Left lung (tissue), 10 donors: ENCODE measurements around the gene ZNF799. TPM values are rescaled to one million over a fixed set of nuclear protein-coding genes. Genes with fewer than 3 reads are reported as not detected.

Source experiments
- ATAC-seq: fragments of 200-7000 bp; cut with Tn5 transposase; one replicate; pipeline ENCODE4 v1.9.1; 2020; ENCODE audit warnings: moderate library complexity
- DNase-seq, 4 donors: peaks; one replicate each; pipeline ENCODE4 v3.0.0-alpha.2; 2013 to 2020
- H3K27ac ChIP-seq, 2 donors: fragments of 200-600 bp; sonication (generic) in 1 of 2; one replicate each; pipeline versions ENCODE4 v1.5.0 to v1.8.0; 2020 to 2021
- H3K27me3 ChIP-seq, 2 donors: fragments of 200-600 bp; sonication (generic) in 1 of 2; one replicate each; pipeline versions ENCODE4 v1.5.0 to v1.8.0; 2020 to 2021
- H3K36me3 ChIP-seq, 2 donors: fragments of 200-600 bp; sonication (generic) in 1 of 2; one replicate each; pipeline versions ENCODE4 v1.5.0 to v1.8.0; 2020 to 2021
- H3K4me1 ChIP-seq, 2 donors: fragments of 200-600 bp; one replicate each; pipeline ENCODE4 v1.8.0; 2021
- H3K4me3 ChIP-seq, 2 donors: fragments of 200-600 bp; sonication (generic) in 1 of 2; one replicate each; pipeline versions ENCODE4 v1.5.0 to v1.8.0; 2020 to 2021; ENCODE audit warnings: mild to moderate bottlenecking in 1 of 2
- H3K9me3 ChIP-seq, 2 donors: fragments of 200-600 bp; sonication (generic) in 1 of 2; one replicate each; pipeline versions ENCODE4 v1.5.0 to v1.8.0; 2020 to 2021
- CTCF ChIP-seq, 2 donors: fragments of 200-600 bp; sonication (generic) in 1 of 2; IDR thresholded peaks; one replicate each; pipeline versions ENCODE4 v1.5.0 to v1.8.0; 2021; ENCODE audit warnings: antibody characterized with exemption in 2 of 2
- intact Hi-C, 2 donors: fragments of 100-400 bp; cut with DNase I; formaldehyde crosslinking; loops; one replicate each; pipeline versions ENCODE4 v1.11.2 to v1.14.2; 2022
- polyA plus RNA-seq, 6 donors: library from polyadenylated mRNA; unstranded; fragments of 120-200 nt; gene quantifications; one replicate each; pipeline ENCODE4 v1.2.1, GENCODE V29; 2013; ENCODE audit not compliant: insufficient read length in 6 of 6
- total RNA-seq, 2 donors: library from RNA; stranded (reverse); fragmentation: NEBNext Ultra II Directional; extraction: Animal tissue kit (Norgen Biotek cat#: 25700); gene quantifications; one replicate each; pipeline ENCODE4 v1.2.1, GENCODE V29; 2021
- donor health status: DM: no; HTN: yes; CAD: no.
- donor health status: DM: no; HTN: no; CAD: no.

Gene ZNF799
- total and polyA plus RNA-seq, 8 donors, result 4.2 to 14.8 (median 9.9) TPM

- H3K27ac ChIP-seq, result no peak overlapping the region
- TF ChIP-seq CTCF (IDR thresholded peaks at IDR 0.05), result no peak
- peaks cover 0 to 97% of the 10 kb centered on the region in 2 donors for H3K9me3 ChIP-seq
- H3K36me3 ChIP-seq, result peaks cover 0 to 30% of the 10 kb centered on the region in 2 donors
- H3K4me1 ChIP-seq, result no peaks in the 10 kb centered on the region
- no peak for DNase-seq
- intact Hi-C loops, result no loop called here
- no peak overlapping the region for H3K4me3 ChIP-seq
- no peak for ATAC-seq
- H3K27me3 ChIP-seq, result no peaks in the 10 kb centered on the region
These were observed 54.2 kb downstream of the ZNF799 start for GRCh38 chr19:12346896-12347295.

DNA sequence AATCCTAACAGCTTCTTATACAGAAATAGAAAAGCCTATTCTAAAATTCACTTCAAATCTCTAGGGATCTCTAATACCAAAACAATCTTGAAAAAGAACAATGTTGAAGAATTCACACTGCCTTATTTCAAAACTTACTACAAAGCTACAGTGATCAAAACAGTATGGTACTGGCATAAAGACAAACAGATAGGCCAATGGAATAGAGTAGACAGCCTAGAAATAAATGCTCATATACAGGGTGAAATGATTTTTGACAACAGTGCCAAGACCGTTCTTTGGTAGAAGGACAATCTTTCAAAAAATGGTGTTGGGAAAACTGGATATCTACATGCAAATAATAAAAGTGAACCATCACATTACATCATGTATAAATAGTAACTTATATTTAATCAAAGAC lies 55.9 kb downstream of the ZNF799 start:
- intact Hi-C loops, result no loop called here
- Histone ChIP-seq H3K9me3 (peaks cover 0 to 83% of the 10 kb centered on the region in 2 donors), H3K4me1 (no peaks in the 10 kb centered on the region), H3K27ac (no peak overlapping the region), H3K4me3 (no peak overlapping the region), H3K27me3 (no peaks in the 10 kb centered on the region), H3K36me3 (peaks cover 0 to 13% of the 10 kb centered on the region in 2 donors)
- no peak for DNase-seq
- no peak for TF ChIP-seq CTCF (IDR thresholded peaks at IDR 0.05)
- ATAC-seq, result no peak

Other genes with a start within 250 kb of the ZNF799 start
- 1 to 10 TPM; 6.4 to 6.9 TPM for gene ZNF625, start 244.5 kb downstream of the ZNF799 start, total RNA-seq
- gene ZNF625, start 244.5 kb downstream of the ZNF799 start, polyA plus RNA-seq, result 10 to 100 TPM; 11.4 to 20.5 (median 16.4) TPM
- gene ZNF136, start 238.2 kb downstream of the ZNF799 start, total RNA-seq, result 1 to 10 TPM; 8.9 to 9.6 TPM
- gene ZNF136, start 238.2 kb downstream of the ZNF799 start, polyA plus RNA-seq, result 10 to 100 TPM; 14.7 to 18.3 (median 16.1) TPM
- 10 to 100 TPM; 10.6 to 12.0 TPM for gene ZNF44, start 106.4 kb downstream of the ZNF799 start, total RNA-seq
- 10 to 100 TPM; 25.1 to 33.8 (median 31.1) TPM for gene ZNF44, start 106.4 kb downstream of the ZNF799 start, polyA plus RNA-seq
- 1 to 10 TPM; 4.0 to 4.1 TPM for gene ZNF563, start 67.6 kb downstream of the ZNF799 start, total RNA-seq
- 1 to 10 TPM; 3.9 to 5.9 (median 4.5) TPM for gene ZNF563, start 67.6 kb downstream of the ZNF799 start, polyA plus RNA-seq
- gene ZNF442, start 35.6 kb downstream of the ZNF799 start, total RNA-seq, result 1 to 10 TPM; 3.2 to 3.5 TPM
- 1 to 10 TPM; 5.2 to 7.1 (median 5.5) TPM for gene ZNF442, start 35.6 kb downstream of the ZNF799 start, polyA plus RNA-seq
- gene ZNF443, start 39.8 kb upstream of the ZNF799 start, total RNA-seq, result 1 to 10 TPM; 4.3 to 4.7 TPM
- gene ZNF443, start 39.8 kb upstream of the ZNF799 start, polyA plus RNA-seq, result 10 to 100 TPM; 14.6 to 25.4 (median 19.7) TPM
- gene ZNF709, start 83.5 kb upstream of the ZNF799 start, total RNA-seq, result 1 to 10 TPM; 1.8 to 2.0 TPM
- gene ZNF709, start 83.5 kb upstream of the ZNF799 start, polyA plus RNA-seq, result 10 to 100 TPM in 1 of 6 donors, 1 to 10 TPM in 5; 6.9 to 10.4 (median 8.7) TPM
- 10 to 100 TPM in 1 of 2 donors, 1 to 10 TPM in 1; 9.9 to 12.5 TPM for gene ZNF564, start 150.2 kb upstream of the ZNF799 start, total RNA-seq
- gene ZNF564, start 150.2 kb upstream of the ZNF799 start, polyA plus RNA-seq, result 10 to 100 TPM in 3 of 6 donors, 1 to 10 TPM in 3; 7.4 to 12.6 (median 10.3) TPM
- 10 to 100 TPM in 1 of 2 donors, 1 to 10 TPM in 1; 9.2 to 11.7 TPM for gene ZNF490, start 209.5 kb upstream of the ZNF799 start, total RNA-seq
- gene ZNF490, start 209.5 kb upstream of the ZNF799 start, polyA plus RNA-seq, result 1 to 10 TPM; 5.1 to 6.0 (median 5.4) TPM
- gene ZNF791, start 209.6 kb upstream of the ZNF799 start, total RNA-seq, result 10 to 100 TPM; 18.0 to 23.3 TPM
- 10 to 100 TPM; 20.6 to 23.8 (median 21.9) TPM for gene ZNF791, start 209.6 kb upstream of the ZNF799 start, polyA plus RNA-seq